Muscle layer of colon (tissue), 2 donors: Measurements from ENCODE around the gene CCDC57.

Source experiments
- H3K27ac ChIP-seq: one replicate; pipeline ENCODE4 v1.7.0; 2013; ENCODE audit warnings: low read depth, mild to moderate bottlenecking, low read length, moderate library complexity
- H3K27me3 ChIP-seq, 2 donors: one replicate each; pipeline ENCODE4 v1.7.0; 2013; ENCODE audit warnings: low read length in 2 of 2, mild to moderate bottlenecking in 2 of 2; ENCODE audit not compliant: insufficient read depth in 2 of 2, control insufficient read depth in 1 of 2
- H3K36me3 ChIP-seq: one replicate; pipeline ENCODE4 v1.7.0; 2013; ENCODE audit warnings: mild to moderate bottlenecking, low read length; ENCODE audit not compliant: insufficient read depth
- H3K4me1 ChIP-seq: one replicate; pipeline ENCODE4 v1.7.0; 2013; ENCODE audit warnings: mild to moderate bottlenecking, low read length; ENCODE audit not compliant: insufficient read depth
- H3K4me3 ChIP-seq, 2 donors: one replicate each; pipeline ENCODE4 v1.7.0; 2013; ENCODE audit warnings: low read length in 2 of 2, low read depth in 1 of 2, mild to moderate bottlenecking in 1 of 2, moderate library complexity in 1 of 2
- H3K9ac ChIP-seq: one replicate; pipeline ENCODE4 v1.7.0; 2013; ENCODE audit warnings: low read length
- H3K9me3 ChIP-seq: one replicate; pipeline ENCODE4 v1.7.0; 2013; ENCODE audit warnings: mild to moderate bottlenecking, low read length
- donor health status: abdominal sarcoma.
- donor health status: Adenocarcinoma of cecum.

Gene CCDC57

GRCh38 chr17:82091264-82092066, 121.2 kb downstream of the CCDC57 start:
- H3K36me3 ChIP-seq, result peaks cover 49% of the 10 kb centered on the region
- no peaks in the 10 kb centered on the region for H3K9me3 ChIP-seq
- H3K27ac ChIP-seq, result no peak overlapping the region
- H3K4me1 ChIP-seq, result peaks cover 2% of the 10 kb centered on the region
- H3K9ac ChIP-seq, result no peak overlapping the region
- no peaks in the 10 kb centered on the region for H3K27me3 ChIP-seq
- no peak overlapping the region for H3K4me3 ChIP-seq

GRCh38 chr17:82090549-82091263, 121.9 kb downstream of the CCDC57 start:
- Histone ChIP-seq H3K27me3 (no peaks in the 10 kb centered on the region), H3K9ac (no peak overlapping the region), H3K36me3 (peaks cover 49% of the 10 kb centered on the region), H3K4me3 (no peak overlapping the region), H3K4me1 (no peaks in the 10 kb centered on the region), H3K27ac (no peak overlapping the region), H3K9me3 (no peaks in the 10 kb centered on the region)

GRCh38 chr17:82089723-82090548, 122.7 kb downstream of the CCDC57 start:
- Histone ChIP-seq H3K36me3 (peaks cover 44% of the 10 kb centered on the region), H3K4me3 (no peak overlapping the region), H3K27me3 (no peaks in the 10 kb centered on the region), H3K9me3 (no peaks in the 10 kb centered on the region), H3K4me1 (no peaks in the 10 kb centered on the region), H3K27ac (no peak overlapping the region), H3K9ac (no peak overlapping the region)

- Histone ChIP-seq H3K9ac (no peak overlapping the region), H3K9me3 (no peaks in the 10 kb centered on the region), H3K4me1 (no peaks in the 10 kb centered on the region), H3K27me3 (no peaks in the 10 kb centered on the region), H3K27ac (no peak overlapping the region), H3K4me3 (no peak overlapping the region), H3K36me3 (peaks cover 44% of the 10 kb centered on the region)
Observed at GRCh38 chr17:82088838-82089722, 123.6 kb downstream of the CCDC57 start.

GRCh38 chr17:82087961-82088837, 124.4 kb downstream of the CCDC57 start:
- Histone ChIP-seq H3K27ac (no peak overlapping the region), H3K4me1 (no peaks in the 10 kb centered on the region), H3K4me3 (no peak overlapping the region), H3K9me3 (no peaks in the 10 kb centered on the region), H3K36me3 (peaks cover 41% of the 10 kb centered on the region), H3K9ac (no peak overlapping the region), H3K27me3 (no peaks in the 10 kb centered on the region)

DNA sequence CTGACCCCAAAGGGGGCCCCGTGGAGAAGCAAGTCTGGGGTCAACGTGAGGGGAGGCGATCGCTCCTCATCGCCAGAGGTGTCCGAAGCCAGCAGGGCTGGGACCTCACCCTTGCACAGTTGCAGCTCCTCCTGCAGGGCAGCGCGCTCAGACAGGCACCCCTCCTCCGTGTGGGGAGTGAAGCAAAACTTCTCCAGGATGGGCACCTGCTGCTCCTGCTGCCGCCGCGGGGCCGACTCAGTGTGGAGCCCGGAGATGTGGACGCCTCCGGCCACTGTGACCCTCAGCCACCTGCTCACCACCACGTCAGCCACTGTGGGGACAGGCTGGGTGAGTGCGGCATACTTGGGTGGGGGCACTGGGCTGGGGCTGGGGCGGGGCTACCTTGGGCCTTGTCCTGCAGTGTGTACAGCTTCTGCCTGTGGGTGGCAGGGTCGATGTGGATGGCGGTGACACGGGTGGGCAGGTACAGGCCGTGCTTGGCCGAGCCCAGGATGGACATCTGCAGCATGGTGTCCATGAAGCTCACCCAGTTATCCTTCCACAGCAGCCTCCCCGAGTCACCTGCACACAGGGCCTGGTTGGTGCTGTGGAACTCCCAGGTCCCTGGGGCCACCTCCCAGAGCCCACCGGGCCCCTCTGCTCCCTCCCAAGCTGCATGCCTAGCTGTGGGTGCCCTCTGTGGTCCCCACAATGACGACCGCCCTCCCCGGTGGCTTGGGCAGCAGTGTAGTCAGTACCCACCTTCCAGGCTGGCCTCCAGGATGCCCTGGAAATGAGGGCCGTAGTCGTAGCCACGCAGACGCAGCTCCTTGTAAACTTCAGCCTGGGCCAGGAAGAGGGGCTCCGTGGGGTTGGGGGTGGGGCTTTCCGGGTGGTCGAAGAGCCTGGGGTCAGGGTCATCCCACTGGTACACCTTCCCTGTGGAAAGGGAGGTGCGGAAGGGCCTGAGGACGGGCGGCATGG, 125.4 kb downstream of the CCDC57 start:
- peaks cover 37% of the 10 kb centered on the region for H3K36me3 ChIP-seq
- H3K27ac ChIP-seq, result no peak overlapping the region
- H3K4me3 ChIP-seq, result no peak overlapping the region
- H3K9ac ChIP-seq, result no peak overlapping the region
- no peaks in the 10 kb centered on the region for H3K27me3 ChIP-seq
- no peaks in the 10 kb centered on the region for H3K4me1 ChIP-seq
- no peaks in the 10 kb centered on the region for H3K9me3 ChIP-seq

GRCh38 chr17:82085931-82086764, 126.5 kb downstream of the CCDC57 start:
- Histone ChIP-seq H3K4me3 (no peak overlapping the region), H3K4me1 (no peaks in the 10 kb centered on the region), H3K27ac (no peak overlapping the region), H3K36me3 (peaks cover 27% of the 10 kb centered on the region), H3K27me3 (no peaks in the 10 kb centered on the region), H3K9me3 (no peaks in the 10 kb centered on the region), H3K9ac (no peak overlapping the region)

GRCh38 chr17:82085031-82085861, 127.4 kb downstream of the CCDC57 start:
- H3K9ac ChIP-seq, result no peak overlapping the region
- H3K27me3 ChIP-seq, result no peaks in the 10 kb centered on the region
- H3K27ac ChIP-seq, result no peak overlapping the region
- H3K4me3 ChIP-seq, result no peak overlapping the region
- H3K36me3 ChIP-seq, result peaks cover 25% of the 10 kb centered on the region
- no peaks in the 10 kb centered on the region for H3K4me1 ChIP-seq
- no peaks in the 10 kb centered on the region for H3K9me3 ChIP-seq
